Activated CD8-positive, alpha-beta memory T cell treated with anti-CD3 and anti-CD28 coated beads for 4 hours (primary cell): ENCODE measurements around the gene DDTL.

ENCODE experiments used
- DNase-seq, 2 donors: peaks; one replicate each; pipeline ENCODE4 v3.0.0-alpha.2; 2020; ENCODE audit warnings: low read depth in 2 of 2

DDTL gene

GRCh38 chr22:24006207-24006913 lies 39.7 kb downstream of the DDTL start:
- DNase-seq: no peak

GRCh38 chr22:24006914-24007214 lies 40.2 kb downstream of the DDTL start:
- no peak for DNase-seq

GRCh38 chr22:24007253-24008021 lies 40.7 kb downstream of the DDTL start:
- no peak for DNase-seq

- DNase-seq: no peak
Measured at GRCh38 chr22:24008022-24008283, 41.3 kb downstream of the DDTL start.

GRCh38 chr22:24008381-24009226 lies 41.9 kb downstream of the DDTL start:
- no peak for DNase-seq

GRCh38 chr22:24009227-24010017 lies 42.7 kb downstream of the DDTL start:
- no peak for DNase-seq

GRCh38 chr22:24010018-24010391 lies 43.3 kb downstream of the DDTL start:
- no peak for DNase-seq

- DNase-seq: no peak
Measured at GRCh38 chr22:24011735-24012068, 45.0 kb downstream of the DDTL start.

- DNase-seq: no peak
Measured at GRCh38 chr22:24016156-24016555, 49.5 kb downstream of the DDTL start.

- no peak for DNase-seq
Measured at GRCh38 chr22:24021304-24021703, 54.6 kb downstream of the DDTL start.
